Esophagus muscularis mucosa (tissue), 2 donors: ENCODE measurements around the gene HOXB8.

ENCODE experiments used
- EP300 ChIP-seq: sonication (generic); formaldehyde crosslinking; IDR thresholded peaks from one replicate; pipeline ENCODE4 v1.6.1; 2017; ENCODE audit warnings: antibody characterized with exemption
- POLR2A ChIP-seq: fragments of 450-650 bp; IDR thresholded peaks from one replicate; pipeline ENCODE4 v1.6.1; 2017; ENCODE audit warnings: antibody characterized with exemption, moderate library complexity, mild to moderate bottlenecking, low read depth

DNA sequence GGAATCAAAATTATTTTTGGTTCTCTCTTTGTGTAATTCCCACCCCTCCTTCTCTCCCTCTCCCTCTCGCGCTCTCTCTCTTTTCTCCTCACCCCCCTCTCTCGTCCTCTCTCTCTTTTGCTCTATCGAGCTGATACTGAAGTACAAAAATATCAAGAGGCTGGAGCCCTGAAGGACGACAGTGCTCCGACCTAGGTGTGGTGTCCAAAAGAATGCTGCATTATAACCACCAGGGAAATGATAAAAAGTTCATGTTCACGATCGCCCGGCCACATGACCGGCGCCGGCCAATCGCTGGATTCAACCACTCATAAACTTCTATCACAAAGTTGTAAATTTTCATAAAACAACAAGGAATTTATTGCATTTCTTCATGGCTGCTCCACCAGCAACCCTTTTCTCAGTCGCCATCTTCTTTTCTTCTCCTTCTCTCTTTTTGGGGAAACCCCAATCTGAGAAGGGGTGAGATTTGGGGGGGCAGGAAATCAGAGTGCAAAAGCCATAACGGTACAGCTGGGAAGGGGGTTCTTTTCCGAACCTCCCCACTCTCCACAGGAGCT lies 10.2 kb downstream of the HOXB8 start, which contains the start of gene HOXB6:
- no peak for TF ChIP-seq EP300
- no peak for TF ChIP-seq POLR2A
